Hippocampal formation (tissue), 2 donors: ENCODE data around the gene SP110.

ENCODE experiments used
- DNase-seq, 2 donors: peaks; one replicate each; lab custom pipeline; 2025; lab: John Stamatoyannopoulos, UW

The SP110 gene

DNA sequence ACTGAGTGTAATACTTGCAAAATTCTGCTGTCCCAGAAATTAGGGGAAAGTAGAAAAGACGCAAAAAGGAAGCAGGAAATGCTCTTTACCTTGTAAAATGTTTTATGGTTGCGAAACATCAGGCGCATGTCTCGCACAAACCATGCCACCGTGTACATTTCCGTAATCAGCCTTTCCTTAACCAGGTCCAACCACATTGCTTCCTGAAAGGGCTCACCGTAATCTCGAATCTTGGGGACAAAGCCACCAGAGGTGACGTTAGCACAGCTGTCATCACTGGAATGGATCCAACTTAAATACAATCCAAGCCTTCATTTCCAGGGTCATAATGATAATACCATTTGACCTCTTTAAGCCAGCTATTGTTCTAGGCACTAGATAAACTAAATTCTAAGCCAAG, 49.3 kb downstream of the SP110 start:
- no peak for DNase-seq

DNA sequence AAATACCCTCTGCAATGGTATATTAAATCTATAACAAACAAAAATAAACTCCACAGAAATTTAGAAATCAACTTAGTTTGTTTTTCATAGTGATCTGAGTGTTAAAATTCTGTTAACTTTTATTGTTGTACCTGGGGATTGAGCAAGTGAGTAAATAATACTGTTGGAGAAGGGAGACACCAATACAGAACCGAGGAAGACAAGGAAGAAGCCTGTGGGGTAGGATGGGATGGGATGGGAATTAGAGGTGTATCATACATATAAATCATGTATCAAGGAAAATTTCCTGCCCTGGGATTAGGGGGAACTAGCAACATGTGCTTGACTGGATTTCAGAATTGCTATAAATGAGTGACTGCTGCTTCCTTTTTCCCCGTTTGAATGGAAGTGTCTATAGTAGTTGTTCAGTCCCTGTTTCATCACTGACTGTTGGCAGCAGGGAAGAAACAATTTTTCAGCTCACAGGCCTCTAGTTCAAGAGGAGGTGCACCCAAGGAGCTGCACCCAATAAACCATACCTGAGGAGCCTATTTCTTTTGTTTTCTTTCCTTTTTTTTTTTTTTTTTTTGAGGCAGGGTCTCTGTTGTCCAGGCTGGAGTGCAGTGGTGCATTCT, 53.1 kb downstream of the SP110 start:
- no peak for DNase-seq

DNA sequence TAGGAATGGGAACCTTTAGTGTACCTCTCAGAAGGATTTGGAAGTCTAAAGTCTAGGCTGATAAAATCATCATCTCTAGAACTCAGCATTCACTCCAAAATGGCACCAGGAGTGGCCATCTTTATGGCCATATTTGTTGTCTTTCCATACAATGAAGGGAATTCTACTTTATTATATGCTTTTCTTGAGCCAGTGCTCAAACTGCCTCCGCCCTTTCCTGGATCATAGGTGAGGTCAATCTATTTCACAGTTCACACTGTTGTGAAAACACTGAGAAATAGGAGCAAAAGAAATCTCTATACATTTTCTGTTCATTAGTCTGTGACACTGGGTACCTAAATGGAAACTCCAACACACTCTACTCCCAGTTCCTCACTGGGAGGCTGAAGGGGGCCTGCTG, 55.6 kb downstream of the SP110 start:
- no peak for DNase-seq

GRCh38 chr2:230162981-230163380, 56.8 kb downstream of the SP110 start:
- DNase-seq = no peak

- no peak for DNase-seq
Measured at GRCh38 chr2:230161184-230161583, 58.6 kb downstream of the SP110 start.

DNA sequence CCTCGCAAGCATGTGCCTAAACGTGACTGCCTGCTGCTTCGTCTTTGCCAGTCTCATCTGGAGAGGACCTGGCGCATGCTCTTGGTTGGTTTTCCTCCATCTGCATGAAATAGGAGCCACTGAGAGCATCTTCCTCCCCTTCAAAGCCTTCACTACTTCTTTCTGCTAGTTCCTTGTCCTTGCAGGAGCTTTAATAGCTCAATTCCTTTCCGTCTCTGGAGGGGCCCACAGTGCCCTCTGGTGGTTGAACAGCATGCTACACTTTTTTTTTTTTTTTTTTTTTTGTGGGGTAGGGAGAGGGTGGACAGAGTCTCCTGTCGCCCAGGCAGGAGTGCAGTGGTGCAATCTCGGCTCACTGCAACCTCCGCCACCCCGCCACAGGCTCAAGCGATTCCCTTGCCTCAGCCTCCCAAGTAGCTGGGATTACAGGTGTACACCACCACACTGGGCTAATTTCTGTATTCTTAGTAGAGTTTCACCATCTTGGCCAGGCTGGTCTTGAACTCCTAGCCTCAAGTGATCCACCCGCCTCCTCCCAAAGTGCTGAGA, 59.6 kb downstream of the SP110 start:
- DNase-seq = peak; percentile 38 to 41

DNA sequence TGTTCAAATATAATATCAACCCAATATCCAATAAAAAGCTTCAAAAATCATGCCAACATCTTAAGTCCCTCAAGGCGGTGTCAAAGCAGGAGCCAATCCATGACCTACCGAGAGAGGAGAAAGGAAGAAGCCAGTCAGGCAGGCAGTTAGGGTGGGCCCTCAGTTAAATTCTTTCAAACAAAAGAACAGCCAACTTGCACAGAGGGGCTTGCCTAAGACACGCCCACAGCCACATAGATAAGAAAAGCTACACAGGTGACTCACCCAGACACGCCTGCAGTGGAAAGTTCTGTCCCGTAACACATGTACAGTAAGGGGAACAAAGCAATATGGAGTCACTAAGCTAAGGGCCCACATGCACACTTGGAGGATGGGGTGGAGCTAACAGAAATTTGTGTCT, 61.3 kb downstream of the SP110 start:
- DNase-seq = no peak

- DNase-seq = no peak
Measured at GRCh38 chr2:230156782-230157699, 62.7 kb downstream of the SP110 start.

DNA sequence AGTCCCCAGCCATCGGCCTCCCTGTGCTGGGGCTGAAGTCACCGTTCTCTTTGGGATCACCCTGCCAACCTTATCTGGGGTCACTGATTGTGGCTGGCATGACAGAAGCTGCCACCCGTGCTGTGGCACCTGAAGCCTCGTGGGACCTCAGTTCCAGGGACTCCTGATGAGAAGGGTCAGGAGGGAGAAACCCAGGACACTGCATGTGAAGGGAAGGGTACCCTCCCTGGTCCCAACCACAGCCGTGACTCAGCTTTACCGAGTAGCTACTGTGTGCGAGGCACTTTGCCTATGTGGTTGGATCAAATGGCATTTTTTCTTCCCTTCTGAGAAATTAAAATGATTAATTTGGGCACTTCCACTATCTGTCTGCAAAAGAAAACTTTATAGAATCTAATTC, 64.4 kb downstream of the SP110 start:
- DNase-seq = no peak

DNA sequence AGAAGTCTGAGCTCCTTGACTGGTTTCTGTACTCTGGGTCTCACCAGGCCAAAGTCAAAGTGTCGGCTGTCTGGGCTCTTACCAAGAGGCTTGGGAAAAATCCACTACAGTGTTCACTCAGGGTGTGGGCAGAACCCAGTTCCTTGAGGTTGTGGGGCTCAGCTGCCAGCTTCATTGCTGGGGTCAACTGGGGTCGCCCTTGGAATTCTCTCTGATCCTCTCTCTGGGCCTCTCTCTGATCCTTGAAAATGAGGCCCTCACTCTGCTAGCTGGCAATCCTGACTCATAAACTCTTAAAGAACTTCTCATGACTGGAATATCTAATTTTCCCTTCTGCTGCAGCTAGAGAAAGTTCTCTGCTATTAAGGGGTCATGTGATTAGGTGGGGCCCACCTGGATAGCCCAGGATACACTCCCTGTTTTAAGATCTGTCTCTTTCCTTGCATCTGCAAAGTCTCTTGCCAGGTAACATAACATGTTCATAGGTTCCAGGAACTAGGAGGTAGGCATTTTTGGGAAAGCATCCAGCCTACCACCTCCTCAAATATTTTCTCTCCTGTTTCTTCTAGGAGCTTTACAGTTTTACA, 66.3 kb downstream of the SP110 start:
- no peak for DNase-seq

DNA sequence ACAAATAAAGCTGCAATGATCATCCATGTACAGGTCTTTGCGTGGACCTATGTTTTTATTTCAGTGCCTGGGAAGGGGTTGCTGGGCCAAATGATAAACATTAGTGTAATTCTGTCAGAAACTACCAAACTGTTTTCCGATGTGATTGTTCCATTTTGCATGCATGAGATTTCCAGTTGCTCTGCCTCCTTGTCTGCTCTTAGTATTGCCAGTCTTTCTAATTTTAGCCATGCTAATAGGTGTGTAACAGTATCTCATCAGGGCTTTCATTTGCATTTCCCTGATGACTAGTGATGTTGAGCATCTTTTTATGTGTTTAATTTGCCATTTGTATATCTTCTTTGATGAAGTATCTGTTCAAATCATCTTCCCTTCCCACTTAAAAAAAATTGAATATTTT, 67.5 kb downstream of the SP110 start:
- no peak for DNase-seq

DNA sequence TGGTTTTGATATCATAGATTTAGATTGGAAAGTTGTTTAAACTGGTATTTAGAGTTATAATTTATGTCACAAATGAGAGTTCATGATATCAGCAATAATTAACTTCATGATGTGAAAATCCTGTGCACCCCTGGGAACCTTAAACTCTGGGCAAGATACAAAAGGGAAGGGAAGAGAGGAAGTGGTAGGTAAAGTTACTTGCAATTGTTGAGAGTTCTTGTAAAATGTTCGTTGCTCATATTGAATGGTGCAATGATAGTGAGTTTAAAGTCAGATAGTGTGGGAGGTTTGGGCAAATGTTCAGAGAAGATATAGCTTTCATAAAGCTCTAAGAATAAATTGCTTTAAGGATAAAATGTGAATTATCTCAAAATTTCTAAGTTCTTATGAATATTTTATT, 75.4 kb downstream of the SP110 start:
- no peak for DNase-seq

DNA sequence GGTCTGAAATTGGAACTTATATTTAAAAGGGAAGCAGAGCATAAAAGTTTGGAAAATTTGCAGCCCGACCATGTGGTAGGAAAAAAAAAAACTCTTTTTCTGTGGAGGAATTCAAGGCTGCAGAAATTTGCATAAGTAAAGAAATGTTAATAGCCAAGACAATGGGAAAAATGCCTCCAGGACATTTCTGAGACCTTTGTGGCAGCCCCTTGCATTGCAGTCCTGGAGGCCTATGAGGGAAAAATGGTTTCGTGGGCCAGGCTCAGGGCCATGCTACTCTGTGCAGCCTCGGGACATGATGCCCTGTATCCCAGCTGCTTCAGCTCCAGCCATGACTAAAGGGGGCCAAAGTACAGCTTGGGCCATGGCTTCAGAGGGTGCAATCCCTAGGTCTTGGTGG, 79.1 kb downstream of the SP110 start:
- DNase-seq = no peak

DNA sequence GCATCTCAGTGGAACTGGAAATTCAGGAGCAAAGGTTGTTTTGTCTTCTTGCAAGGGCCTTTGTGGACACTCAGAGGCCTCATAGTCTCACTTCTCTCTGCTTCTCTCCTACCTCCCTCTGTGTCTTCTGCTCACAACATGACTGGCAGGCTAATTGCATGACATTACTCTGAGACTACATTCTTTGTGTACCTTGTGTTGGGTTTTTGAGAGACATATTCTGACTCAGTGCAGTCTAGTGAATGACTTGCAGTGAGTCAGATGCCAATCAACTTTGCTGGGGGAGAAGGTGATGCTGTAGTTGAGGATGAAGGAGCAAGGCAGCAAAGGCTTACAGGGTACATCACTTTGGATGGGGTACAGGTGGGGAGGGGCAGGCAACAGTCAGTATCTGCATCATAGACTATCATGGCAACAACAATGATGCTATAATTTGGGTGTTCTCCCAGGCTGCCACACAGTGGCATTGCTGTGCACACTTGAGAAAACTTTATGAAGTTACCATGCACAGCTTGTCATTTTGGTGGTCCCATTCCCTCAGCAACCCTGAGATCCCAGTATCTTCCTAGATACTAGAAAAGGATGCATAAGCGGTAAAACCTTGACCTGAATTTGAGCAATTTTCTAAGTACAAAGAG, 81.8 kb downstream of the SP110 start:
- DNase-seq = no peak

- DNase-seq = no peak
Measured at GRCh38 chr2:230135130-230135525, 84.7 kb downstream of the SP110 start.

DNA sequence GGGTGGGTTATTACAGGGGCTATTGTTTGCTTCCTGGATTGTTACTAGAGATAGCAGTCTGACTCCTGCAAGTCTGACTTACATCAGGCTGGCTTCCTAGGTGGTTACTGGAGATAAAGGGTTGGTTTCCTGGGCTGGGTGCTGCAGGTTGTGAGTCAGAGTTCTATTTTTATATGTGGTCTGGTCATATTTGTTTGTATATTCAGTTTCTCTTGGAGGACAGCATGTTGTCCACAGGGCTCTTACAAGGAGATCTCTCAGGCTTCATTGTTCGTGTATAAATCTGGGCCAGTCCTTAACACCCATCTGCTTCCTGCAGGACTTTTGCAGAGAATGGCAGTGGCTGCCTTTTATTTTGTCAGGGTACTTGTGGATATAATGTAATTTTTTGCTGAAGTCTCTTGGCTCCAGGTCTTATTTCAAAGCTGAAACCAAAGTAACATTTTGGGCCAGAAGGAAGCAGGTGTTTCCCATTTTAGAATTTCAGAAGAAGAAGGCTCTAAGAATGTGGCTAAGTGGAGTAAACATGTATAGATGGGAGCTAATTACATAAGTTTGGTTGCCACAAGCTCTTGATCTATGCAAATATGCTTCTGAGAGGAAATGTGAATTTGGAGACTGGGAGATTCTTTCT, 85.2 kb downstream of the SP110 start:
- peak in 1 of 2 donors; percentile 4 for DNase-seq

DNA sequence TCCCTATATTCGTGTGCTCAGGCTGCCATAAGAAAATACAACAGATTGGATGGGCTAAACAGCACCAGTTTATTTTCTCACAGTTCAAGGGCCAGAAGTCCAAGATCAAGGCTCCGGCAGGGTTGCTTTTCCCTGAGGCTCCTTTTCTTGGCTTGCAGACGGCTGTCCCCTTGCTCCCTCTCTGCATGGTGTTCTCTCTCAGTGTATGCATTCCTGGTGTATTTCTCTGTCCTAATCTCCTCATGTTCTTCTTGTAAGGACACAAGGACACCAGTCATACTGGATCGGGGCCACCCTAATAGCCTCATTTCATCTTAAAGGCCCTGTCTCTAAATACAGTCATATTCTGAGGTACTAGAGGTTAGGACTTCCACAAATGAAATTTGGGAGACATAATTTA, 88.4 kb downstream of the SP110 start:
- no peak for DNase-seq

DNA sequence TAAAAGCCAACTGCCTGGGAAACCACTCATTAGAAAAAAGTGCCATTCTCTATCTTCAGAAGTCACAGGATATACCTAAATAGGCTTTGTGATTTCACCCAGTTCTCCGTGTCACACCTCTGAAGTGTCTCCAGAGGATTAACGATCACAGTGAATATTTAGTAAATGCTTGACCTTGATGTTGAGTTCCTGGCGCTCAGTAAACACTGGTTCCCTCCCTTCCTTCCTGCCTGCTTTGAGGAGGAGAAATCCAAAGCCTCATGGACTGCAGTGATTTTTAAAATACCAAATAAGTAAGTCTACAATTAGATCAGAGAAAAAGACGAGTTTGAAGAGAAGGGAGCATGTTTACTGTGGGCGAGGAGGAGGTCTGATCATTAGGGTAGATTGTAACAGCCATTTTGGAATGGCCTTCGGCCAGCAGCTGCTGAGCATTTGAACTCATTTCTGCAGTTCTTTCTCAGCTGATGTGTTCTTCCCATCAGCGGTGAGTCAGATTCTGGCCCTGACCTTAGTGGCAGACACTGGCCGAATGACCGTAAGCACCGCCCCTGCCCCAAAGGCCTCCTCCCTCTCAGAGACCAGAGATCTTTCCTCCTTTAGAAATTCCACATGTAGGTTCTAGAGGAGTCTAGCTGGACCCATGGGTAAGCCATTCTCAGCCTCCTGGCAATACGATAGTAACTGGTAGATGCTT, 89.0 kb downstream of the SP110 start:
- no peak for DNase-seq

- no peak for DNase-seq
Measured at GRCh38 chr2:230129343-230129742, 90.4 kb downstream of the SP110 start.

DNA sequence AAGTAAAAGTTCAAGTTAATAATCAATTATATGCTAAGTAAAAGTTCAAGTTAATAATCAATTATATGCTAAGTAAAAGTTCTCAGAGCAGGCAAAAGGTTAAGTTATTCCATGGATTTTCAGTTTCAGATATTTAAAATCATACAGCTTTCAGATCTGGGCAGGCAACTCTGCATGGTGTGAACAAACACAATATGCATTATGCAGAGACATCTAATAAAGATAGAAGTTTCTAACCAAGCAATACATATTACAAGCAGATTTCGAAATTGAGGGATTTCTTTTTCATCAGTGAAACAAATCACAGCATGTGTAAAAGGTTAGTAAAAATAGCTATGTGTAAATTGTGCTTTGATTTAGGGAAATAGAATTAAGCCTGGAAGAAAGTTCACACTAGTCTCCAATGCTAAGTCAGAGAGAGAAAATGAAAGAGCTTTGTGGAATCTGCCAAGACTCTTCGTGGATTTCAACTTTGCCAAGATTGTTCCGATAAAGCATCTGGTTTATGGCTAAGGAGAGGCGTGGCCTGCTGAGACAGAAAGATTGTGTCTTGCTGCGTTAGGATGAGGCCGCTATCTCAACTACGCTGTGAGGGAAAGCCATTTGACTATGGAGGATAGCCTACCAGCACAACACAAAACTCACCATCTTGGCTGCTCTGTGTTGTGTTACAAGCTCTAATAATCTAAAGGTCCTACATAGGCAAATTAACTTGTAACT, 91.0 kb downstream of the SP110 start:
- no peak for DNase-seq

GRCh38 chr2:230127195-230127594, 92.6 kb downstream of the SP110 start:
- no peak for DNase-seq
